ENCODE results near the gene FBXL19.
A peak's percentile ranks its signal among the peaks of the same experiment; 100 is the strongest.
"Not testable (repeated sequence)": the region's sequence is repeated elsewhere in the genome, so short reads cannot be mapped to it uniquely, and the experiment has no call there.

Gene FBXL19

GRCh38 chr16:30921748-30922419, 1.5 kb upstream of the FBXL19 start:
- peak; percentile 81 for DNase-seq (ENCODE audit: low read depth)

GRCh38 chr16:30922420-30922959, 882 bp upstream of the FBXL19 start:
- DNase-seq (ENCODE audit: low read depth) = peak; percentile 99

DNA sequence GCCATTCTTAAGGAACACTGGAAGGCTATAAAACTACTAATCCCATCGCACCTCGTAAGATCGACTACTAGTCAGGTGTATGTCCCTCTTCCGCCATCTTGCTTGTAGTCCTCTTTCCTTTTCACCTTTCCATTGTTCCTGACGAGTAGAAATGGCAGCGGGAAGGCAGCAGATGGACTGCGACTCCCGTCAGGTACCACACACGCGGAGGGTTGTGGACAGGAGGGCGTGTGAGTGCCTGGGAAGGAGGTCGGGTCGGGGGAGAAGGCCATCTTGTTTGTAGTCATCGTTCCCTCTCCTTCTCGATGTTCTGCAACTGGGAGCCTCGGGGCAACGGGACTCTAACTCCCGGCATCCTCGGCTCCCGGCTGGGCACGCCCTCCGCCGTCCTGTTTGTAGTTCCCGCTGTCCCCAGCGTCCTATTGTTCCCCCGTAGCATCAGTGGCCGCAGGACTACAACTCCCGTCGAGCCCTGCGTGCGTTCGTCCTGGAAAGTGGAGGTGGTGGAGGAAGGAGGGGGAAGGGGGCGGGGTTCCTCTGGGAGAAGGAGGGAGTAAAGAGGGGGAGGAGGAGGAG, 324 bp upstream of the FBXL19 start:
- peak; percentile 96 for DNase-seq (ENCODE audit: low read depth)

DNA sequence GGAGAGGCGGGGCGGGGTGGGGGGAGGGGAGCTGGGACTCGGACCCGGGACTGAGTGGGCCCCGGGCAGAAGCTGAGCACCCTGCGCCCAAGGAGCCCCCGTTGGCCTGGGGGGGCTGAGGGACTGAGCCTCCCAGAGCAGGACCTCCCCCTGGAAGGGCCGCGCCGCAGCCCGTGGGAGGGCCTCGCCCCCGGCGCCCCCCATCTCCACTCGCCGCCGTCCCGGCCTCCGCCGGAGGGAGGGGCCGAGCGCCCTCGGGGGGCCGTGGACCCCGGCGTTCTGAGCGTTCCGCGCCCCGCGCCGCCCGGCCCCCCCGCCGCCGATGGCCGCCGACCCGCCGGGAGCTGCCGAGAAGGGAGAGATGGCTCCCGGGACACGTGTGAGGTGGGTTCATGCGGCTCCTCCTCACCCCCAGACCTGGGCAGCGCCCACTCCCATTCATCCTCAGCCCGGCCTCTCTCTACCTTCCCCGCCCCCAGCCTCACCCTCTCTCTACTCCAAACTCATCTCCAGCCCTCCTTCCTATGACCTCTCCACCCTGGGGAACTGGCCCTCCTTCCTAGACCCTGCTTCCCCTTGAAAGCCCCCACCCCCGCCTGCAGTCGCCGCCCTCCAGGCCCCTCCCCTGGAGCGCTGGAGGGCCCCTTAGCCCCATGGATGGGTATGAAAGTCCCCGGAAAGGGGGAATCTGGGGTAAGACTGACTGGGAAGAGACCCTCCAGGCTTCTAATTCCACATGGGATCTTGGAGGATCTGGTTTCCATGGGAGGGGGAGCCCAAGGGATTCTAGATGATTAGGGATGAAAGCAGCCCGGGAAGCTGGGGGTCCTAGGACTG, 922 bp downstream of the FBXL19 start:
- DNase-seq (ENCODE audit: low read depth) = no peak

DNA sequence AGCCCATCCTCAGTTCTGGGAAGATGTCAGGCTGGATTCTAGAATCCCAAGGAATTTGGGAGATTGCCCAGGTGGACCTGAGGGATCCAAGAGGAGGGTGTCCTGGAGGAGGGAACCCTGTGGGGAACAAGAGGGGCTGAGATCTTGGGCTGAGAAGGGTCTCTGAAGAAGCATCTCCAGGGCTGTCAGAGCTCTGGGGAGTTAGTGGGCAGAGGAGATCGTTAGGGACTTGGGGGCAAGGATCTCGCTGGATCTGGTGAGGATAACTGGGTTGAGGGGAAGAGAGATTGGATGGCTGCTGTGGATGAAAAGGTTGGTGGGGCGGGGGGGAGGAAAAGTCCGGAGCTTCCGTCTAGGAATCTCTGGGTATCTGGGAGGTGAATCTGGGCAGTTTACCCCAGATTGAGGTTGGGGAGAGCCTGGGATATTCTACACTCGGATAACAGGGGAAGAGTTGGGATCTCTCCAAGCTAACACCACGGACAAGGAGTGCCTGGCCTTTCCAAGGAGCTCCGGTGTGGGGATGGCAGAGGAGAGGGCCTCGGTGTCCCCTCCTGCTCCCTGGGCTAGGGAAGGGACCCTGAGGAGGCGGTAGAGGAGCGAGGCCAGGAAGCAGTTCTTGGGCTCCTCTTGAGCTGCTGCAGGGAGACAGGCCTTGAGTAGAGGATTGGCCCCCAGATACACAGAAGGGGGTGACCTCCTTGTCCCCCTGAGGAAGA, 1.7 kb downstream of the FBXL19 start:
- DNase-seq (ENCODE audit: low read depth) = no peak

- DNase-seq (ENCODE audit: low read depth) = no peak
Measured at GRCh38 chr16:30925632-30925987, 2.2 kb downstream of the FBXL19 start.

GRCh38 chr16:30925995-30926811, 2.8 kb downstream of the FBXL19 start:
- no peak for DNase-seq (ENCODE audit: low read depth)

DNA sequence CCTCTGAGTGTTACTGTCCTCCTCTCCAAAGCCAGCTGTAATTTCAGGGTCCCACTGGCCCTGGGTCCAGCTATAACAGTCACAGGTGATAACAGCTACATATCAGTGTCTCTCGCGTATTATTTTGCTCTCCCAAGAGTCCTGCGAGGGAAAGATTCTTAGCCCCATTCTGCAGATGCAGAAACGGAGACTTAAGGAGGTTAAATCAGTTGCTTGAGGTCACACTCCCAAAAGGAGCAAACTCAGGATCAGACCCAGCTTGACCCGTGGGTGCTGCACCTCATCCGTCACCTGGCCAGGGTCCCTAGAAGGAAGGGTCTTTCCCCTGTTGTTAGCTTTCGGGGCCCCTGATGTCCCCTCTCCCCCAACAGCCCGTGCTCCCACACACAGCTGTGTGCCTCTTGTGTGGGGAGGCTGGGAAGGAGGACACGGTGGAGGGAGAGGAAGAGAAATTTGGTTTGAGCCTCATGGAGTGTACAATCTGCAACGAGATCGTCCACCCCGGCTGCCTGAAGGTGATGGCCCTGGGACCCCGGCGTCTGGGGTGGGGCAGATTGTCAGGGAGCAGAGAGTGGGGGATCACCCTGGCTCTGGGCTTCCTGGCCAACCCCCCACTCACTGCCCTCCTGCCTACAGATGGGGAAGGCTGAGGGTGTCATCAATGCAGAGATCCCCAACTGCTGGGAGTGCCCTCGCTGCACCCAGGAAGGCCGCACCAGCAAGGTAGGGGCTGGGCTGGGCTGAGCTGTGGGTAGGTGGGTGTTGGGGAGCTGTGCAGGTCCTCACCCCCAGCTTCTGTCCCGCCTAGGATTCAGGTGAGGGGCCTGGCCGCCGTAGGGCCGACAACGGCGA, 3.8 kb downstream of the FBXL19 start:
- no peak for DNase-seq (ENCODE audit: low read depth)

DNA sequence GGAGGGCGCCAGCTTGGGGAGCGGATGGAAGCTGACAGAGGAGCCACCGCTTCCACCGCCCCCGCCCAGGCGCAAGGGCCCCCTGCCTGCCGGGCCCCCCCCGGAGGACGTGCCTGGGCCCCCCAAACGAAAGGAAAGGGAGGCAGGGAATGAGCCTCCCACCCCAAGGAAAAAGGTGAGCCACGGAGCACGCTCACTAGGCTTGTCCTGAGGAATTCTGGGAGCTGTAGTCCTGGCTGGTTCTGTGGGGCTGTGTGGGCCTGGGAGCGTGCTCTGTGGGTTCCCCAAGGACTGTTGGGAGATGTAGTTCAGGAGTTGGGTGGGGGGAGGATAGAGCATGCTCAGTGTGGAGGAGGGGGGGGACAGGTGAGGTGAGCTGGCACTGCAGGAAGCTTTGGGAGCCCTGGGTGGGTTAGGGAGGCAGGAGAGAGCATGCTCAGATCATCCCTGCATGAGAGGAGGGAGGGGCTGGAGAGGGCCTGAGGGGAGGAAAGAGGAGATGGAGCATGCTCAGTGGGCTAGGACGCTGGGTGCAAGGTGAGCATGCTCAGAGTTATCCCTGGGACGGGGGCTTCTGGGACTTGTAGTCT, 4.5 kb downstream of the FBXL19 start:
- DNase-seq (ENCODE audit: low read depth) = no peak

GRCh38 chr16:30928390-30928789, 5.0 kb downstream of the FBXL19 start:
- no peak for DNase-seq (ENCODE audit: low read depth)

- no peak for DNase-seq (ENCODE audit: low read depth)
Measured at GRCh38 chr16:30929167-30929566, 5.8 kb downstream of the FBXL19 start.

GRCh38 chr16:30930160-30930571, 6.8 kb downstream of the FBXL19 start:
- no peak for DNase-seq (ENCODE audit: low read depth)

- no peak for DNase-seq (ENCODE audit: low read depth)
Measured at GRCh38 chr16:30931068-30931650, 7.8 kb downstream of the FBXL19 start.

DNA sequence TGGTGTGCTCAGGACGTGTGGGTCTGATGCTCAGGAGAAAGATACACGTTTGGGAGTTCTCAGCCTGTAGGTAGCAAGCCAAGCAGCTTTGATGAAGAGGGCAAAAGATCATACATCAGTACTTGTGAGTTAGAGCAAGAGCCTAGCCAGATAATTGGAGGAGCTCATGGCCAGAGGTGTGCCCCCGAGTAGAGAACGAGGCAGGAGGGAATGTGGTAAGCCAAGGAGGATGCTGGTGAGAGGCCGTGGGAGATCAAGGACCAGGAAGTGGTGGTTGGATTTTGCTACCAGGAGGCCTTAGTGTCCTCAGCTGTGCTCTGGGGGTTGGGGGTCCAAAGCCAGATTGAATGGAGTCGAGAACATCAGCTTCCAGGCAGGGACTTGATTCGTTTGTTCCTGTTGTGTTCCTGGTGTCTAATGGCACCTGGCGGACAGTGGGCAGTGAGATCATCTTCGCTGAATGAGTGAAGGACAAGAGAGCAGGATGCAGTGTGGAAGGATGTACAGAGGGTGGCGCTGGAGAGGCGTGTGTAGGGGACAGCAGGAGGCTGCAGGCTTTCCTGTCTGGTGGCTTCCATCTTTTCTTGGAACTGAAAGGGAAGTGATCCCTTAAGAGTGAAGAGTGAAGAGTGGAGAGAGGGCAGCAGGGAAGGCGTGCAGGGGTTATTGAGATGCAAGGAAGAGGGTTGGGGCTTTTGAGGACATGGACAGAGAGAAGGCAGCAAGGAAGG, 11.6 kb downstream of the FBXL19 start:
- no peak for DNase-seq (ENCODE audit: low read depth)

GRCh38 chr16:30937692-30938091, 14.3 kb downstream of the FBXL19 start:
- DNase-seq (ENCODE audit: low read depth) = no peak

DNA sequence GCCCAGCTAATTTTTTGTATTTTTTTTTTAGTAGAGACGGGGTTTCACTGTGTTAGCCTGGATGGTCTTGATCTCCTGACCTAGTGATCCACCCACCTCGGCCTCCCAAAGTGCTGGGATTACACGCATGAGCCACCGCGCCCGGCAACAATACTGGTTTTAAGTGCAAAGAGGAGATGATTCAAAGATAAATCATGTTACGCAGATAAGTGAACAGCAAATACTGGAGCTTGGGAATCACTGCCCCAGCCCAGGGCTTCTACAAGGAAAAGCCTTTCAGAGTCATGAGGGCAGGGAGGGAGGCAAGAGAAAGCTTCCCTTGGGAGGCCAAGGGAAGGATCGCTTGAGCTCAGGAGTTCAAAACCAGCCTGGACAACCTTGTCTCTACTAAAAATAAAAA, 16.2 kb downstream of the FBXL19 start:
- DNase-seq (ENCODE audit: low read depth) = not testable (repeated sequence)

DNA sequence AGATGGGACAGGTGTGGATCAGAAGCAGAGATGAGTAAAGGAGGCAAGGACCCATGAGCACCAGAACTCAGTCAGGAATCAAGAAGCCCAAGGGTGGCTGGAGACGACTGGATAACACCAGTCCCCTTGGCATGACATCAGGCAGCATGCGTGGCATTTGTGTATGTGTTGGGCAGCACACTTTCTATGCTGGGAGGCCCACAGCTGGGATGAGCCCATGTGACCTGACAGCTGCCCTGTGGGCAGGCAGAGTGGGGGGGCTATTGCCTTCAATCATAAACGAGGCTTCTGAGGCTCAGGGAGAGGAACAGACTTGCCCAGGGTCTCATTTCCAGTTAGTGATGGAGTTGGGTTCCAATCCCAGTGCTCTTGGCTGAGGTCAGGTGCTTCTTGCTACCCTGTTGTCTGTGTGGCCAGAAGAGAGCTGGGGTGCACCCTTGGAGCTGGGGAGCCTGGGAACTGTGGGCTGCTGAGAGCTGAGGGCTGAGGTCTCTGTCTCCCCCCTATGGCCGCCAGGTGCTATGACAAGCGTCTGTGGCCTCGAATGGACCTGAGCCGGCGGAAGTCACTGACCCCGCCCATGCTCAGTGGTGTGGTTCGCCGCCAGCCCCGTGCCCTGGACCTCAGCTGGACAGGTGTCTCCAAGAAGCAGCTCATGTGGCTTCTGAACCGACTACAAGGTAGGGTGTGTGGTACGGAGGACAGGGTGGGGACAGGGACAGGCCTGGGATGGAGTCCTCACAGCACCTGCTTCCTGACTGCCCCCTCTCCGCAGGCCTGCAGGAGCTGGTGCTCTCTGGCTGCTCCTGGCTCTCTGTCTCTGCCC, 18.4 kb downstream of the FBXL19 start:
- no peak for DNase-seq (ENCODE audit: low read depth)

- DNase-seq (ENCODE audit: low read depth) = no peak
Measured at GRCh38 chr16:30942426-30942806, 19.0 kb downstream of the FBXL19 start.
